Activated naive CD4-positive, alpha-beta T cell treated with anti-CD3 and anti-CD28 coated beads, Interleukin-2, amount 50 U/mL, for 72 hours (primary cell): Measurements from ENCODE around the gene ZDHHC11B. TPM values are rescaled to one million over a fixed set of nuclear protein-coding genes. Genes with fewer than 3 reads are reported as not detected.
"Not testable (repeated sequence)": the region's sequence is repeated elsewhere in the genome, so short reads cannot be mapped to it uniquely, and the experiment has no call there.

Experiments
- ATAC-seq, 2 donors: fragments of 150-1000 bp; cut with Tn5 transposase; 2 replicates each; pipeline ENCODE4 v1.10.0; 2021; ENCODE audit warnings: mild to moderate bottlenecking in 2 of 2, moderate library complexity in 2 of 2
- DNase-seq, 2 donors: peaks; one replicate each; pipeline ENCODE4 v3.0.0; 2021 to 2022; ENCODE audit warnings: low spot score in 2 of 2
- H3K27ac Mint-ChIP-seq, 2 donors: one replicate each; pipeline ENCODE4 v1.8.0; 2022; ENCODE audit warnings: mild to moderate bottlenecking in 2 of 2, mixed read lengths in 2 of 2
- H3K36me3 Mint-ChIP-seq, 2 donors: one replicate each; pipeline ENCODE4 v1.8.0; 2022; ENCODE audit warnings: mixed read lengths in 2 of 2
- H3K9me3 Mint-ChIP-seq, 2 donors: one replicate each; pipeline ENCODE4 v1.8.0; 2022; ENCODE audit warnings: mixed read lengths in 2 of 2
- total RNA-seq, 2 donors: library from RNA; stranded (reverse); gene quantifications; one replicate each; pipeline ENCODE4 v1.2.3, GENCODE V29; 2022

Gene ZDHHC11B, protein sequence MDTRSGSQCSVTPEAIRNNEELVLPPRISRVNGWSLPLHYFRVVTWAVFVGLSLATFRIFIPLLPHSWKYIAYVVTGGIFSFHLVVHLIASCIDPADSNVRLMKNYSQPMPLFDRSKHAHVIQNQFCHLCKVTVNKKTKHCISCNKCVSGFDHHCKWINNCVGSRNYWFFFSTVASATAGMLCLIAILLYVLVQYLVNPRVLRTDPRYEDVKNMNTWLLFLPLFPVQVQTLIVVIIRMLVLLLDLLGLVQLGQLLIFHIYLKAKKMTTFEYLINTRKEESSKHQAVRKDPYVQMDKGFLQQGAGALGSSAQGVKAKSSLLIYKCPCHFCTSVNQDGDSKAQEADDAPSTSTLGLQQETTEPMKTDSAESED
- total RNA-seq = 1 to 10 TPM in 1 of 2 donors, not detected in 1; 1.4 TPM

DNA sequence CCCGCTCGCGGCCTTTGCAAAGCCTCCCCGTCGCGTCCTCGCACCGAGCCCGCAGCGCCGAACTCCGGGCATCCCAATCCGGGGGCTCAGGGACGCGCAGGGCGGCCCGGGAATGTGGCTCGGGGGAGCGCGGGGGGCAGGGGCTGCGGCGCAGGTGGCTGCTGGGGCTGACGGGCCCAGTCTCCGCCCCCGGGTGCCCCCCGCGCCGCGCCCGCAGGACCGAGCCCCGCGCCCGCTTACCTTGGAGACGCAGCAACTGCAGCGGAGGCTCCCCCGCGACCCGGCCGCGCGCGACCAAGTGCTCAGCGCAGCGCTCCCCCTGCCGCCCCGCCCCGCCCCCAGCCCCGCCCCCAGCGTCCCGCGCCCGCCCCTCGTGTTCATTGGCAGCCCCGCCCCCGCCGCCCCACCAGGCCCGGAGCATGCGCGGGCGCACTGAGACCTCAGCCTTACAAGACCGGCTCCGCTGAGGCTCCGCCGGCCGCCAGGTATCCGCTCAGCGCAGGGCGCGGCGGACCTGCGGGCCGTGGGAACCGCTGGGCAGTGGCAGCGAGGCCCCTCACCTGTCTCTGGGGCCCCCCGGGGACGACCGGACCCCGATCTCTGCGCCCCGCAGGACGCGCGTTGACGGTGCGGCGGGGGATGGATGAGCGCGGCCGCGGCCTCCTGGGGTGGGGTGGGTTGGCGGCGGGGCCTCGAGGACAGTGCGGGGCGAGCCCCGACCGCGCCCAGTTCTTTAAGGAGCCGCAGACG, at the start of gene ZDHHC11B:
TSS of gene ZDHHC11B (minus strand) at position 302 of the 750 bp plus-strand sequence. CDS start 17,810 bp downstream, outside the sequence.
- ATAC-seq = peak; percentile 80 to 90
- peak in 1 of 2 donors; percentile 90 for DNase-seq
- peaks cover 6 to 15% of the 10 kb centered on the region in 2 donors for H3K36me3 Mint-ChIP-seq
- H3K9me3 Mint-ChIP-seq, H3K27ac Mint-ChIP-seq: not testable (repeated sequence)

GRCh38 chr5:834013-834412, 49.5 kb upstream of the ZDHHC11B start:
- H3K36me3 Mint-ChIP-seq, H3K27ac Mint-ChIP-seq, H3K9me3 Mint-ChIP-seq, ATAC-seq, DNase-seq: not testable (repeated sequence)

GRCh38 chr5:828194-828593, 43.7 kb upstream of the ZDHHC11B start:
- not testable (repeated sequence) for H3K9me3 Mint-ChIP-seq, ATAC-seq, DNase-seq, H3K36me3 Mint-ChIP-seq, H3K27ac Mint-ChIP-seq

DNA sequence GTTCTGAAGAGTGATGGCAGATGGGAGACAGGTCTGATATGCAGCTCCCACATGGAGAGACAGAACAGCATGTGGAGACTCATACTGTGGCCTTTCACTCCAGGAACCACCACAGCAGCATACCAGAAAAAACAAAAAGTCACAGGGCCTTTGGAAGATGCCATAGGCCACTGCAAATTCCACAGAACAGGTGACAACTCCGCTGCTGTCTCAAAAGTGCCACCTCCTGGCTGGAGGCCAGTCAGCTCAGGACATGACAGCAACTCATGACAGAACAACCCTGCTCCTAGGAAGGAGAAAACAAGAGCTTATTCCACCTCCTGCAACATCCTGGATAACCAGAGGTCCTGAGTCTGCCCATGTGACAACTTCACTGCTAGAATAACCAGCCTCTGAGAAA, 41.0 kb upstream of the ZDHHC11B start:
- not testable (repeated sequence) for ATAC-seq, H3K9me3 Mint-ChIP-seq, H3K36me3 Mint-ChIP-seq, H3K27ac Mint-ChIP-seq, DNase-seq

DNA sequence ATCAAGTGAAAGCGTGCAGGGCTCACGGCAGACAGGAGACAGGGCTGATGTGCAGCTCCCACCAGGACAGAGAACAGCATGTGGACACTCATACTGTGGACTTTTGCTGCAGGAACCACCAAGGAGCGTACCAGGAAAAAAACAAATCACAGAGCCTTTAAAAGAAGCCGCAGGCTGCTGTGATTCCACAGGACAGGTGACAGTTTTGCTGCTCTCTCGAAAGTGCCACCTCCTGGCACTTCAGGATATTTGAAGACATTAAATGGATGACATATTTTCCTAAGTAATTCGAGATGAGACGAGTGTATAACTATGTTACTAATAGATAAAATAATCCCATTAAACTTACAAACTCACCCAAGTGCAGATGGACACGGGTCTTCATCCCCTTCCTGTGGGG, 37.0 kb upstream of the ZDHHC11B start:
- H3K27ac Mint-ChIP-seq = no peak overlapping the region
- no peaks in the 10 kb centered on the region for H3K9me3 Mint-ChIP-seq
- DNase-seq (no peak), ATAC-seq (no peak)
- H3K36me3 Mint-ChIP-seq = peaks cover 0 to 7% of the 10 kb centered on the region in 2 donors

GRCh38 chr5:820245-820644, 35.7 kb upstream of the ZDHHC11B start:
- H3K9me3 Mint-ChIP-seq = no peaks in the 10 kb centered on the region
- H3K36me3 Mint-ChIP-seq = peaks cover 5 to 7% of the 10 kb centered on the region in 2 donors
- H3K27ac Mint-ChIP-seq = no peak overlapping the region
- no peak for ATAC-seq
- DNase-seq = no peak

- peaks cover 5 to 7% of the 10 kb centered on the region in 2 donors for H3K36me3 Mint-ChIP-seq
- no peak overlapping the region for H3K27ac Mint-ChIP-seq
- no peaks in the 10 kb centered on the region for H3K9me3 Mint-ChIP-seq
These were observed 34.5 kb upstream of the ZDHHC11B start for GRCh38 chr5:819078-819477.

GRCh38 chr5:816176-816575, 31.6 kb upstream of the ZDHHC11B start:
- Mint-ChIP-seq H3K9me3 (no peaks in the 10 kb centered on the region), H3K27ac (no peak overlapping the region), H3K36me3 (peaks cover 0 to 5% of the 10 kb centered on the region in 2 donors)
- ATAC-seq = no peak
- no peak for DNase-seq

More at GRCh38 chr5:819078-819477, 34.5 kb upstream of the ZDHHC11B start:
- no peak for ATAC-seq
- no peak for DNase-seq

GRCh38 chr5:815449-815848, 30.9 kb upstream of the ZDHHC11B start:
- ATAC-seq (no peak), DNase-seq (no peak)
- peaks cover 0 to 5% of the 10 kb centered on the region in 2 donors for H3K36me3 Mint-ChIP-seq
- no peak overlapping the region for H3K27ac Mint-ChIP-seq
- H3K9me3 Mint-ChIP-seq = no peaks in the 10 kb centered on the region

- H3K36me3 Mint-ChIP-seq, H3K9me3 Mint-ChIP-seq, ATAC-seq, H3K27ac Mint-ChIP-seq, DNase-seq: not testable (repeated sequence)
These were observed 29.0 kb upstream of the ZDHHC11B start for GRCh38 chr5:813575-813974.

GRCh38 chr5:811384-811783, 26.9 kb upstream of the ZDHHC11B start:
- DNase-seq, H3K9me3 Mint-ChIP-seq, H3K27ac Mint-ChIP-seq, ATAC-seq, H3K36me3 Mint-ChIP-seq: not testable (repeated sequence)

GRCh38 chr5:807719-808514, 23.4 kb upstream of the ZDHHC11B start:
- DNase-seq, ATAC-seq, H3K27ac Mint-ChIP-seq: not testable (repeated sequence)
- Mint-ChIP-seq H3K36me3 (peaks cover 11 to 16% of the 10 kb centered on the region in 2 donors), H3K9me3 (peaks cover 11 to 20% of the 10 kb centered on the region in 2 donors)

DNA sequence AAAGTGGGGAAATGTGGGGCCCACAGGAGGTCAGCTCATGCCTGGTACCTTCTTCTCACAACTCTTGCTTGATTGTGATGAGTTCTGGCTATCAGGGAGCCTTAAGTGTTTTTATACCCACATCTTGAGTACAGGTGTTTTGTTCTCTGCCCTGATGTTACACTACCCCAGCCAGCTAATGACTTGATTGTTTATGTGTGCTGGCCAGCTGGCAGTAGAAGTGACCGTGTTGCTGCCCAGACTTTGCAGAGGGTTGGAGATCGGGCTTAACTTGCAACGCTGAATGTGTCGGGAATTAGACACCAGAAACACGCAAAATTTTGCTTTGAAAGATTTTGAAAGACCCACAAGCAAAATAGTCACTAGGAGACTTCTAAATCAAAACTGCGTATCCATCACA, 16.9 kb upstream of the ZDHHC11B start:
- DNase-seq (no peak), ATAC-seq (no peak)
- Mint-ChIP-seq H3K36me3 (peaks cover 16 to 17% of the 10 kb centered on the region in 2 donors), H3K9me3 (peaks cover 11 to 20% of the 10 kb centered on the region in 2 donors), H3K27ac (no peak overlapping the region)

DNA sequence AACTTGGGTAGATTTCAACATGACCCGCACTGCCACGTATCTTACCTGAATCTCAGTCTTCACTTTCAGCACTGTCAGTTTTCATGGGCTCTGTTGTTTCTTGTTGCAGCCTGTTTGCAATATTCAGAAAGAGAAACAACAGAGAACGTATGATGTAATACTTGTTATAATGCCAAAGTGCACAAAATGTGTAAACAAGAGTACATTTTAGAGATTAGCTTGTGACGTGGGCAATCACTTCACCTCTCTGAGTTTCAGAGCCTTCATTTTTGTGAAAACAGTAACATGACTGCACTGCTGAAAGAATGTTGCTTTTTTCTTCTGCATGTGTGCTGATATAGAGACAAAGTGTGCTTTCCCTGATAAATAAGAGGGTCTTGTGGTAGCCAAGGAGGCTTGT, 16.5 kb upstream of the ZDHHC11B start:
- Mint-ChIP-seq H3K36me3 (peaks cover 16 to 17% of the 10 kb centered on the region in 2 donors), H3K9me3 (peaks cover 11 to 20% of the 10 kb centered on the region in 2 donors)
- ATAC-seq, H3K27ac Mint-ChIP-seq, DNase-seq: not testable (repeated sequence)

DNA sequence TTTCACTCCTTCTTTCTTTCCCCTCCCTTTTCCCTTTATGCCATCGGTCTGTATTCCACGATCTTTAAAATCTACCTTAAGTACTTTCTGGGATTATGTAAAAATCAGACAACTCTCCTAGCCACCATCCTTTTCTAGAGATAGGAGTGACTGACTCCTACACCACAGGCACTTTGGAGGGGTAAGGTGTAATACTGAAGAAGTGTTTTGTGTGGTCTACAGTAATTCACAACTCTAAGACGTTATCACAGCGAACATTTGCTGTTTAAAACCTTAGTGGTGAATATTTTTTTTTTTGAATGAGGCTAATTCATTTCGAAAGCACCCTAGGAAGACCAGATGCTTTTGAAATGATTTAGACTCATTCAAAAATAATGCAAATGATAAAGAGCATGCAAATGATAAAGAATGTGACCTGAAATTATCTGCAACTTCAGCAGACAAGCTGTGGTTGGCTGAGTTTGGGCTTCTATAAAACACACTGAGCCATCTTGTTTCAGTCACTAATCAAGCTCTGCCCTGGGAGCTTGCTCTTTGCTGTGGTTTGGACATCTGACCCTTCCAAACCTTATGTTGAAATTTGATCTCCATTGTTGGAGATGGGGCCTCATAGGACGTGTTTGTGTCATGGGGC, 14.1 kb upstream of the ZDHHC11B start:
- DNase-seq, ATAC-seq, H3K27ac Mint-ChIP-seq: not testable (repeated sequence)
- H3K36me3 Mint-ChIP-seq = peaks cover 9 to 13% of the 10 kb centered on the region in 2 donors
- H3K9me3 Mint-ChIP-seq = peaks cover 5 to 15% of the 10 kb centered on the region in 2 donors

- not testable (repeated sequence) for H3K27ac Mint-ChIP-seq
These were observed 13.5 kb upstream of the ZDHHC11B start for GRCh38 chr5:797986-798385.

More at GRCh38 chr5:797986-798385, 13.5 kb upstream of the ZDHHC11B start:
- not testable (repeated sequence) for H3K36me3 Mint-ChIP-seq, DNase-seq, ATAC-seq
- H3K9me3 Mint-ChIP-seq = peaks cover 6 to 16% of the 10 kb centered on the region in 2 donors
